Measurements from ENCODE around the gene KNTC1. TPM values are rescaled to one million over a fixed set of nuclear protein-coding genes. Genes with fewer than 3 reads are reported as not detected.

Gene KNTC1
- polyA plus RNA-seq, 2 of the 4 experiments (the other 2 are of a cell fraction): 30.6 to 68.7 TPM

DNA sequence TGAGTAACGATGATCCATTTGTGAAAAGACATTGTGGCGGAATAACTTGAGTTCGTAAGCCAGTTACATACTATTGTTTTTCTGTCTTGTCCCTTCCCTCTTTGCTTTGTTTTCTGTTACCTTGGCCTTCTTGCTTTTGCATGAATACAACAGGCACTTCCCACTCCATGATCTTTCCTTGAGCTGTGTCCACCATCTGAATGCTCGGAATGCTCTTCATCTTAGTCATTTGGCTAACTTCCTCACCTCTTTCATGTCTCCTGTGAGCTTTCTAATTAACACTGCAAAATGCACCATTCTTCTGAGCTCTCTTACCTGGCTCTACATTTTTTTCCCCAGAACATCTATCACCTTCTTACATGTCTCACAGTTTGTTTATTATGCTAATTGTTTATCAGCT is 10.0 kb downstream of the KNTC1 start:
- no peaks in the 10 kb centered on the region for H3K4me1 ChIP-seq
- FAIRE-seq: no peak
- TF ChIP-seq HOXB5 (CRISPR knock-in tag; IDR thresholded peaks at IDR 0.05) (no peak), FOXS1 (CRISPR knock-in tag; IDR thresholded peaks at IDR 0.05) (no peak), ZFP36 (IDR thresholded peaks at IDR 0.05; ENCODE audit: borderline replicate concordance, partially characterized antibody) (no peak), EP300 (IDR thresholded peaks at IDR 0.05) (no peak), ZSCAN20 (CRISPR knock-in tag; IDR thresholded peaks at IDR 0.05) (no peak), RAD21 (conservative IDR thresholded peaks at IDR 0.05 in 1 of 2, IDR thresholded peaks at IDR 0.05 in 1 of 2) (no peak), POLR2A (IDR thresholded peaks at IDR 0.05; ENCODE audit: low read length) (no peak), HEYL (CRISPR knock-in tag; IDR thresholded peaks at IDR 0.05) (no peak), GATA3 (IDR thresholded peaks at IDR 0.05; ENCODE audit: borderline replicate concordance) (no peak), ESRRA (IDR thresholded peaks at IDR 0.05; ENCODE audit: borderline replicate concordance, low read length) (no peak), ZNF302 (CRISPR knock-in tag; IDR thresholded peaks at IDR 0.05) (no peak)
- TF ChIP-seq, protein P1, sequence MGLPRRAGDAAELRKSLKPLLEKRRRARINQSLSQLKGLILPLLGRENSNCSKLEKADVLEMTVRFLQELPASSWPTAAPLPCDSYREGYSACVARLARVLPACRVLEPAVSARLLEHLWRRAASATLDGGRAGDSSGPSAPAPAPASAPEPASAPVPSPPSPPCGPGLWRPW (IDR thresholded peaks at IDR 0.05): no peak
- no peaks in the 10 kb centered on the region for H3K9me3 ChIP-seq
- WGBS (ENCODE audit: missing lambda C conversion rate): 90% methylated on average over 4 of the region's 4 CpGs
- DNase-seq (ENCODE audit: low read depth in 1 of 2, low spot score in 1 of 2): no peak
- POLR2A ChIA-PET: interaction anchor here (0.6 kb wide), 1 partner anchor 311 kb away, joined by 4 read pairs; the partner anchor contains the start of gene DIABLO
- H3K27ac ChIP-seq: no peak overlapping the region
- no peak for ATAC-seq
- CTCF ChIA-PET: interaction anchor here (0.7 to 1.1 kb wide), 2 partner anchors 216 to 401 kb away, joined by 3 read pairs; partner anchors contain the start of gene DENR
- no peak overlapping the region for H3K4me2 ChIP-seq
- no peak overlapping the region for H3K4me3 ChIP-seq

- POLR2A ChIA-PET: interaction anchor here (2.2 kb wide), 1 partner anchor 12 kb away, joined by 12 read pairs; the partner anchor contains the start of genes KNTC1 and RSRC2
- CTCF ChIA-PET: no interaction called here
- DNase-seq (ENCODE audit: low read depth in 1 of 2, low spot score in 1 of 2): no peak
- Histone ChIP-seq H3K9me3 (no peaks in the 10 kb centered on the region), H3K4me1 (no peaks in the 10 kb centered on the region), H3K27ac (no peak overlapping the region), H3K4me2 (no peak overlapping the region), H3K4me3 (no peak overlapping the region)
- ATAC-seq: no peak
- no peak for FAIRE-seq
- TF ChIP-seq, protein P2, sequence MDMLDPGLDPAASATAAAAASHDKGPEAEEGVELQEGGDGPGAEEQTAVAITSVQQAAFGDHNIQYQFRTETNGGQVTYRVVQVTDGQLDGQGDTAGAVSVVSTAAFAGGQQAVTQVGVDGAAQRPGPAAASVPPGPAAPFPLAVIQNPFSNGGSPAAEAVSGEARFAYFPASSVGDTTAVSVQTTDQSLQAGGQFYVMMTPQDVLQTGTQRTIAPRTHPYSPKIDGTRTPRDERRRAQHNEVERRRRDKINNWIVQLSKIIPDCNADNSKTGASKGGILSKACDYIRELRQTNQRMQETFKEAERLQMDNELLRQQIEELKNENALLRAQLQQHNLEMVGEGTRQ (IDR thresholded peaks at IDR 0.05): no peak
- WGBS (ENCODE audit: missing lambda C conversion rate): 94% methylated on average over 5 of the region's 5 CpGs
These were observed 11.4 kb downstream of the KNTC1 start for GRCh38 chr12:122538496-122538895.

DNA sequence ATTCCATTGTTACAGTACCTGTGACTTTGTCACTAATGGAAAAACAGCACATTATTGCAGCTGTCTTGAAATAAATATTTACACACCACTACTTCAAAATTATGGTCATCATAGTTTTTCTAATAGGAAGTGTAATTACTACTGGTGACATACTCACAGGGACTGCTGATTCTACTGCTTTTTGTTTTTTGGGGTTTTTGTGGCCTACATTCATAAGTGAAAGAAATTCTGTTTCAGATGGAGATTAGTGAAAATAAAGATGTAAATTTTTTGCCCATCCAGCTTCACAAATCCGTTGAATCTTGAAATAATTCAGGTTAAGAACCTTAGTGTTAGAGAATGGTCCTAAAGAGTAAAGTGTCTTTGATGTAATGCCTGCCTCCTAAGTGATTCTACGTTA is 17.5 kb downstream of the KNTC1 start:
- H3K4me2 ChIP-seq: no peak overlapping the region
- WGBS (ENCODE audit: missing lambda C conversion rate): 93% methylated on average over 2 of the region's 2 CpGs
- ATAC-seq (no peak), FAIRE-seq (peak; percentile 7), DNase-seq (ENCODE audit: low read depth in 1 of 2, low spot score in 1 of 2) (no peak)
- H3K9me3 ChIP-seq: no peaks in the 10 kb centered on the region
- CTCF ChIA-PET: no interaction called here
- POLR2A ChIA-PET: no interaction called here
- no peaks in the 10 kb centered on the region for H3K4me1 ChIP-seq
- no peak overlapping the region for H3K27ac ChIP-seq
- TF ChIP-seq HDAC2 (IDR thresholded peaks at IDR 0.05): no peak
- TF ChIP-seq TFCP2L1 (CRISPR knock-in tag; IDR thresholded peaks at IDR 0.05): no peak
- no peak for TF ChIP-seq KDM5A (IDR thresholded peaks at IDR 0.05)
- TF ChIP-seq ZFP36 (IDR thresholded peaks at IDR 0.05; ENCODE audit: borderline replicate concordance, partially characterized antibody): no peak
- TF ChIP-seq NR3C1 (IDR thresholded peaks at IDR 0.05): no peak
- TF ChIP-seq, protein P2 (IDR thresholded peaks at IDR 0.05): no peak
- no peak for TF ChIP-seq ZSCAN20 (CRISPR knock-in tag; IDR thresholded peaks at IDR 0.05)
- TF ChIP-seq CBX8 (IDR thresholded peaks at IDR 0.05): no peak
- TF ChIP-seq, protein P1 (IDR thresholded peaks at IDR 0.05): no peak
- no peak for TF ChIP-seq CBX2 (IDR thresholded peaks at IDR 0.05; ENCODE audit: borderline replicate concordance, low read depth)
- no peak for TF ChIP-seq HOXB13 (CRISPR knock-in tag; IDR thresholded peaks at IDR 0.05; ENCODE audit: low read depth)
- TF ChIP-seq MAX (IDR thresholded peaks at IDR 0.05): no peak
- TF ChIP-seq RARB (CRISPR knock-in tag; IDR thresholded peaks at IDR 0.05): no peak
- TF ChIP-seq ZC3H11A (IDR thresholded peaks at IDR 0.05): no peak
- TF ChIP-seq CEBPB (IDR thresholded peaks at IDR 0.05): no peak
- TF ChIP-seq NPAS2 (CRISPR knock-in tag; IDR thresholded peaks at IDR 0.05; ENCODE audit: borderline replicate concordance): no peak
- no peak for TF ChIP-seq POLR2AphosphoS2 (conservative IDR thresholded peaks at IDR 0.05; ENCODE audit: low read length)
- no peak overlapping the region for H3K4me3 ChIP-seq

All from A549 (cell line).